ENCODE results near the gene PPP1R7. TPM values are rescaled to one million over a fixed set of nuclear protein-coding genes. Genes with fewer than 3 reads are reported as not detected.

The PPP1R7 gene
- total RNA-seq, 1 experiment from 2014 or later, result 45.4 TPM

- TF ChIP-seq REST (IDR thresholded peaks at IDR 0.05; ENCODE audit: low read depth), result no peak
- TF ChIP-seq POLR2A (IDR thresholded peaks at IDR 0.05; ENCODE audit: borderline replicate concordance, extremely low read depth, insufficient read depth, insufficient read length), result no peak
- TF ChIP-seq RAD21 (IDR thresholded peaks at IDR 0.05; ENCODE audit: low read depth), result peak; percentile 46; the same call in 1 of the 2 replicates
These were observed 68.1 kb downstream of the PPP1R7 start (continued) for GRCh38 chr2:241218131-241219029.

- intact Hi-C loops (cut with micrococcal nuclease), result no loop called here
- Histone ChIP-seq H3K27me3 (ENCODE audit: insufficient read depth, low read length) (no peaks in the 10 kb centered on the region), H3K4me2 (ENCODE audit: low read length) (peak overlapping the region; percentile 64), H3K9me2 (ENCODE audit: insufficient read depth) (no peaks in the 10 kb centered on the region), H3K27ac (ENCODE audit: low read depth, low read length) (no peak overlapping the region), H4K20me1 (ENCODE audit: insufficient read depth) (no peaks in the 10 kb centered on the region), H2AFZ (ENCODE audit: low read depth, low read length, poor library complexity, severe bottlenecking) (no peak overlapping the region), H3K4me3 (replicated peaks in 1 of 2; ENCODE audit: low read depth in 1 of 2, low read length in 2 of 2) (peak overlapping the region in 1 of 2 experiments; percentile 39; a peak in 3 of 4 replicates), H3K79me2 (ENCODE audit: insufficient read depth, low read length) (no peaks in the 10 kb centered on the region), H3K4me1 (ENCODE audit: control insufficient read depth in 1 of 2, insufficient read depth in 2 of 2, low read length in 2 of 2) (peaks cover 10 to 16% of the 10 kb centered on the region in 2 experiments), H3K9me3 (ENCODE audit: control insufficient read depth in 1 of 2, insufficient read depth in 1 of 2, low read depth in 1 of 2, low read length in 2 of 2) (no peaks in the 10 kb centered on the region), H3K36me3 (ENCODE audit: control insufficient read depth in 1 of 2, insufficient read depth in 2 of 2, low read length in 2 of 2) (no peaks in the 10 kb centered on the region), H3K9ac (ENCODE audit: low read length) (no peak overlapping the region)
- no peak for DNase-seq (ENCODE audit: low read depth, low spot score)
- CTCF ChIA-PET, result interaction anchor here (0.8 kb wide), 1 partner anchor 305 kb away, joined by 3 read pairs; no protein-coding TSS in a partner anchor
- ATAC-seq, result no peak
- POLR2A ChIA-PET, result no interaction called here
- RAD21 ChIA-PET (ENCODE audit: low non-redundant PET in 1 of 2, low total read pairs in 2 of 2, uncharacterized antibody in 2 of 2, unreplicated experiment in 2 of 2), result no interaction called here
- no peak for TF ChIP-seq POLR2AphosphoS5 (IDR thresholded peaks at IDR 0.05; ENCODE audit: low read depth, low read length)
- TF ChIP-seq EZH2 (IDR thresholded peaks at IDR 0.05), result no peak
- no peak for TF ChIP-seq MAX (IDR thresholded peaks at IDR 0.05)
- no peak for TF ChIP-seq CTCF (IDR thresholded peaks at IDR 0.05 in 2 of 3, conservative IDR thresholded peaks at IDR 0.05 in 1 of 3; ENCODE audit: borderline replicate concordance in 1 of 3, insufficient read depth in 1 of 3, low read depth in 2 of 3, low read length in 2 of 3)
- no peak for TF ChIP-seq CEBPB (IDR thresholded peaks at IDR 0.05; ENCODE audit: low read depth)
- TF ChIP-seq CBX3 (IDR thresholded peaks at IDR 0.05; ENCODE audit: low read depth), result no peak
- TF ChIP-seq SP1 (IDR thresholded peaks at IDR 0.05; ENCODE audit: low read depth), result no peak
- TF ChIP-seq EZH2phosphoT487 (IDR thresholded peaks at IDR 0.05; ENCODE audit: borderline replicate concordance), result no peak
- no peak for TF ChIP-seq ELF1 (IDR thresholded peaks at IDR 0.05; ENCODE audit: borderline replicate concordance, low read depth)
- no peak for TF ChIP-seq YY1 (IDR thresholded peaks at IDR 0.05; ENCODE audit: extremely low read depth, insufficient replicate concordance, low read depth, low read length)
- TF ChIP-seq REST (IDR thresholded peaks at IDR 0.05; ENCODE audit: low read depth), result no peak
- TF ChIP-seq JUND (IDR thresholded peaks at IDR 0.05), result no peak
- no peak for TF ChIP-seq SIN3A (IDR thresholded peaks at IDR 0.05; ENCODE audit: low read depth)
- BruUV-seq (replicated peaks), result no TSS peak
These were observed 68.7 kb downstream of the PPP1R7 start for GRCh38 chr2:241219030-241219382.

Data from HCT116 (cell line).